Measurements from ENCODE around the gene DCN.

DCN gene

DNA sequence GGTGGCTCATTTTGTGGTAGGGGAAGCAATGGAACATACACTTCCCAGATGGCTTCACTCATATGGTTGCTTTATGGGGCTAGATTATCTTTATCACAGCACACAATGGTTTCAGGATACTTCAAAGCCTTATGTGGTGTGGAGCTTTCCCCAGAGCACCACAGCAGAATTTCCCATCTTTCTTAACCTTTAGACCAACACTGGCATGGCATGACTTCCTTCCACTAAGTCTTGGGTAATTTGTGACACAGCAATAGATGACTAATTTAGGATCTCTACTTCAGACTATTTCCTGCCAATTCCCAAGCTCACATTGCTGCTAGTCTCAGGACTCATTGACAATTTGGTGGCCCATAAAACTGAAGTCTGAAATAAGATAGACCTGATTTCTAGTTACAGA lies 36.9 kb upstream of the DCN start:
- Histone ChIP-seq H3K27ac (ENCODE audit: low read depth, low read length) (no peak overlapping the region), H3K9me3 (ENCODE audit: control insufficient read depth, insufficient read depth, low read length) (no peaks in the 10 kb centered on the region; the same call in 1 of the 2 replicates), H3K36me3 (ENCODE audit: control insufficient read depth, low read length) (no peaks in the 10 kb centered on the region), H3F3A (ENCODE audit: control insufficient read depth, insufficient read depth) (no peaks in the 10 kb centered on the region), H3K4me3 (ENCODE audit: low read length) (no peak overlapping the region), H3K4me1 (ENCODE audit: control insufficient read depth, low read length) (no peaks in the 10 kb centered on the region), H3K4me2 (ENCODE audit: low read length) (no peak overlapping the region), H3K79me2 (ENCODE audit: control insufficient read depth, low read length) (no peaks in the 10 kb centered on the region), H3K27me3 (ENCODE audit: control insufficient read depth, low read length) (no peaks in the 10 kb centered on the region), H4K20me1 (ENCODE audit: control insufficient read depth, insufficient read depth, low read depth, low read length) (no peaks in the 10 kb centered on the region), H3K9me2 (replicated peaks; ENCODE audit: control insufficient read depth, low read length) (no peaks in the 10 kb centered on the region; the same call in 1 of the 2 replicates)
- TF ChIP-seq EZH2phosphoT487 (IDR thresholded peaks at IDR 0.05; ENCODE audit: borderline replicate concordance, low read length) = no peak
- TF ChIP-seq, protein P1, sequence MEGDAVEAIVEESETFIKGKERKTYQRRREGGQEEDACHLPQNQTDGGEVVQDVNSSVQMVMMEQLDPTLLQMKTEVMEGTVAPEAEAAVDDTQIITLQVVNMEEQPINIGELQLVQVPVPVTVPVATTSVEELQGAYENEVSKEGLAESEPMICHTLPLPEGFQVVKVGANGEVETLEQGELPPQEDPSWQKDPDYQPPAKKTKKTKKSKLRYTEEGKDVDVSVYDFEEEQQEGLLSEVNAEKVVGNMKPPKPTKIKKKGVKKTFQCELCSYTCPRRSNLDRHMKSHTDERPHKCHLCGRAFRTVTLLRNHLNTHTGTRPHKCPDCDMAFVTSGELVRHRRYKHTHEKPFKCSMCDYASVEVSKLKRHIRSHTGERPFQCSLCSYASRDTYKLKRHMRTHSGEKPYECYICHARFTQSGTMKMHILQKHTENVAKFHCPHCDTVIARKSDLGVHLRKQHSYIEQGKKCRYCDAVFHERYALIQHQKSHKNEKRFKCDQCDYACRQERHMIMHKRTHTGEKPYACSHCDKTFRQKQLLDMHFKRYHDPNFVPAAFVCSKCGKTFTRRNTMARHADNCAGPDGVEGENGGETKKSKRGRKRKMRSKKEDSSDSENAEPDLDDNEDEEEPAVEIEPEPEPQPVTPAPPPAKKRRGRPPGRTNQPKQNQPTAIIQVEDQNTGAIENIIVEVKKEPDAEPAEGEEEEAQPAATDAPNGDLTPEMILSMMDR (IDR thresholded peaks at IDR 0.05; ENCODE audit: low read depth, low read length, poor library complexity, severe bottlenecking) = no peak

DNA sequence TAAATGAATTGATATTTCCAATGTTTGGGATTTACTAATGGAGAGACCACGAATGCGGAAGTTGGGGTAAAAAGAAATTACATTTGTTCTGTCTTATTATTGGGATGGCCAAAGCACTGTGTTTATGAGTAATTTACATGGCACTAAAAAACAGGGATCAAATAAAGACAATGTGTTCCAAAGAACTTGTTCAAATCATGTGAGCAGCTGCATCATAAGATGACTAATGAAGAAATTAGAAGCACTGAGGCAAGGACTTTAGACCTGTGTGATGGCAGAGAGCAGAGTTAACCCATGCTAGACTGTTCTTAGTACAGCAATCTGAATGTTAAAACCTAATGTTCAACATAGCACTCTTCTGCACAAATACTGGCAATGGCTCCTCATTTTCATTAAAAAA lies 34.3 kb upstream of the DCN start:
- no peaks in the 10 kb centered on the region for H3K27me3 ChIP-seq (ENCODE audit: control insufficient read depth, low read length)
- no peaks in the 10 kb centered on the region for H4K20me1 ChIP-seq (ENCODE audit: control insufficient read depth, insufficient read depth, low read depth, low read length)
- H3K36me3 ChIP-seq (ENCODE audit: control insufficient read depth, low read length) = no peaks in the 10 kb centered on the region
- no peaks in the 10 kb centered on the region for H3K79me2 ChIP-seq (ENCODE audit: control insufficient read depth, low read length)
- no peak overlapping the region for H3K27ac ChIP-seq (ENCODE audit: low read depth, low read length)
- H3K4me3 ChIP-seq (ENCODE audit: low read length) = no peak overlapping the region
- H3K4me1 ChIP-seq (ENCODE audit: control insufficient read depth, low read length) = no peaks in the 10 kb centered on the region
- TF ChIP-seq EZH2phosphoT487 (IDR thresholded peaks at IDR 0.05; ENCODE audit: borderline replicate concordance, low read length) = no peak
- TF ChIP-seq, protein P1 (IDR thresholded peaks at IDR 0.05; ENCODE audit: low read depth, low read length, poor library complexity, severe bottlenecking) = no peak
- H3K9me3 ChIP-seq (ENCODE audit: control insufficient read depth, insufficient read depth, low read length) = no peaks in the 10 kb centered on the region; the same call in 1 of the 2 replicates
- H3F3A ChIP-seq (ENCODE audit: control insufficient read depth, insufficient read depth) = no peaks in the 10 kb centered on the region
- H3K9me2 ChIP-seq (replicated peaks; ENCODE audit: control insufficient read depth, low read length) = no peaks in the 10 kb centered on the region; the same call in 1 of the 2 replicates
- H3K4me2 ChIP-seq (ENCODE audit: low read length) = no peak overlapping the region

DNA sequence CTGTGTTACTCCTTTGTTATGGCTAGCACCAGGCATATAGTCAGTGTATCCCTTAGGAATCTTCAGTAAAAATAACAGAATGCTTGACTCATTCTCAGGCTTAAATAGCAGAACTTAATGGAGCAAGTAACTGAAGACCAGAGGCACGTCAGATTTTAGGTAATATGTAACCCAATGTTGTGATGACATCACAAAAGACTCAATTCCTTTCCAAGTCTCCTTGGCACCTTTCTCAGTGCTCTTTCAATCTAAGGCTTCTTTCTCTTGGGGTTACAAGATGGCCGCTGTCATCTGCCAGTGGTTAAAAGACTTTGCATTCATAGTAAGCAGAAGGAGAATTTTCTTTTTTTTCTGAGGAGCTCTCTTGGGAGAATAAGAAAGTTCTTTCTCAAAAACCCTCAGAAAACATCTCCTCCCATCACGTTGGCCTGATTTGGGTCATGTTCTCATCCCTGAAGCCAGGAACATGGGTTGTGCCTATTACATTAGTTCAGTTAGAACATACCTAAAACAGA lies 33.4 kb upstream of the DCN start:
- H3F3A ChIP-seq (ENCODE audit: control insufficient read depth, insufficient read depth) = no peaks in the 10 kb centered on the region
- H3K27me3 ChIP-seq (ENCODE audit: control insufficient read depth, low read length) = no peaks in the 10 kb centered on the region
- no peaks in the 10 kb centered on the region for H3K36me3 ChIP-seq (ENCODE audit: control insufficient read depth, low read length)
- no peak for TF ChIP-seq EZH2phosphoT487 (IDR thresholded peaks at IDR 0.05; ENCODE audit: borderline replicate concordance, low read length)
- TF ChIP-seq, protein P1 (IDR thresholded peaks at IDR 0.05; ENCODE audit: low read depth, low read length, poor library complexity, severe bottlenecking) = no peak
- H3K4me3 ChIP-seq (ENCODE audit: low read length) = no peak overlapping the region
- no peaks in the 10 kb centered on the region; the same call in 1 of the 2 replicates for H3K9me3 ChIP-seq (ENCODE audit: control insufficient read depth, insufficient read depth, low read length)
- no peaks in the 10 kb centered on the region for H3K79me2 ChIP-seq (ENCODE audit: control insufficient read depth, low read length)
- H3K4me2 ChIP-seq (ENCODE audit: low read length) = no peak overlapping the region
- H4K20me1 ChIP-seq (ENCODE audit: control insufficient read depth, insufficient read depth, low read depth, low read length) = no peaks in the 10 kb centered on the region
- no peaks in the 10 kb centered on the region; the same call in 1 of the 2 replicates for H3K9me2 ChIP-seq (replicated peaks; ENCODE audit: control insufficient read depth, low read length)
- H3K4me1 ChIP-seq (ENCODE audit: control insufficient read depth, low read length) = no peaks in the 10 kb centered on the region
- no peak overlapping the region for H3K27ac ChIP-seq (ENCODE audit: low read depth, low read length)

All from DOHH2 (cell line).